NCI-H748 (cell line): ENCODE measurements around the gene TMEM41A.
"Not testable (repeated sequence)": the region's sequence is repeated elsewhere in the genome, so short reads cannot be mapped to it uniquely, and the experiment has no call there.

ENCODE experiments used
- DNase-seq: peaks from one replicate; lab custom pipeline; 2025; ENCODE audit not compliant: unreplicated experiment; lab: John Stamatoyannopoulos, UW

Gene TMEM41A

GRCh38 chr3:185489462-185489861 is 9.4 kb downstream of the TMEM41A start:
- no peak for DNase-seq

GRCh38 chr3:185488465-185488864 is 10.4 kb downstream of the TMEM41A start:
- no peak for DNase-seq

GRCh38 chr3:185486394-185486793 is 12.4 kb downstream of the TMEM41A start:
- DNase-seq: no peak

GRCh38 chr3:185484296-185484695 is 14.5 kb downstream of the TMEM41A start:
- no peak for DNase-seq

- DNase-seq: no peak
These were observed 19.4 kb downstream of the TMEM41A start for GRCh38 chr3:185479373-185479945.

GRCh38 chr3:185477316-185477715 is 21.5 kb downstream of the TMEM41A start:
- no peak for DNase-seq

- DNase-seq: not testable (repeated sequence)
These were observed 23.9 kb downstream of the TMEM41A start for GRCh38 chr3:185474922-185475321.

GRCh38 chr3:185473290-185473815 is 25.5 kb downstream of the TMEM41A start:
- DNase-seq: no peak

GRCh38 chr3:185470323-185470722 is 28.5 kb downstream of the TMEM41A start:
- no peak for DNase-seq

- no peak for DNase-seq
These were observed 29.3 kb downstream of the TMEM41A start for GRCh38 chr3:185469542-185469941.

GRCh38 chr3:185466123-185466522 is 32.7 kb downstream of the TMEM41A start:
- DNase-seq: not testable (repeated sequence)

- DNase-seq: no peak
These were observed 33.4 kb downstream of the TMEM41A start for GRCh38 chr3:185465471-185465870.

GRCh38 chr3:185460719-185461350 is 38.0 kb downstream of the TMEM41A start:
- no peak for DNase-seq

GRCh38 chr3:185460309-185460708 is 38.5 kb downstream of the TMEM41A start:
- DNase-seq: no peak

- DNase-seq: no peak
These were observed 41.5 kb downstream of the TMEM41A start for GRCh38 chr3:185457376-185457775.

- not testable (repeated sequence) for DNase-seq
These were observed 47.4 kb downstream of the TMEM41A start for GRCh38 chr3:185451432-185451831.

GRCh38 chr3:185448107-185448506 is 50.7 kb downstream of the TMEM41A start:
- DNase-seq: no peak

- DNase-seq: no peak
These were observed 54.5 kb downstream of the TMEM41A start for GRCh38 chr3:185444329-185444728.

- no peak for DNase-seq
These were observed 56.8 kb downstream of the TMEM41A start for GRCh38 chr3:185442031-185442430.

- no peak for DNase-seq
These were observed 58.9 kb downstream of the TMEM41A start for GRCh38 chr3:185439745-185440466.
